ENCODE data around the gene TAF15. TPM values are rescaled to one million over a fixed set of nuclear protein-coding genes. Genes with fewer than 3 reads are reported as not detected.

TAF15 gene
- total and polyA plus RNA-seq, 2 experiments from 2014 or later = 9.2 to 27.5 TPM

GRCh38 chr17:35812456-35812855 is 3.2 kb downstream of the TAF15 start:
- Histone ChIP-seq H4K20me1 (ENCODE audit: insufficient read depth) (0 out of 2 replicates have a peak, but pooled peaks cover 8% of the 10 kb centered on the region), H3K4me3 (no peak overlapping the region), H3K9me3 (ENCODE audit: low read depth) (no peaks in the 10 kb centered on the region), H2AFZ (no peak overlapping the region), H3K4me2 (ENCODE audit: unreplicated experiment) (no peak overlapping the region), H3K4me1 (ENCODE audit: insufficient read depth) (peaks cover 23% of the 10 kb centered on the region), H3K27me3 (replicated peaks; ENCODE audit: insufficient read depth) (no peaks in the 10 kb centered on the region), H3F3A (ENCODE audit: insufficient read depth) (peaks cover 13% of the 10 kb centered on the region), H3K79me2 (ENCODE audit: insufficient read depth) (peaks cover 81% of the 10 kb centered on the region), H3K9me2 (ENCODE audit: insufficient read depth) (no peaks in the 10 kb centered on the region), H3K9ac (no peak overlapping the region), H3K27ac (no peak overlapping the region), H3K36me3 (ENCODE audit: low read depth) (no peaks in the 10 kb centered on the region)
- DNase-seq = no peak
- no peak for TF ChIP-seq EZH2 (IDR thresholded peaks at IDR 0.05; ENCODE audit: insufficient read depth, poor library complexity, severe bottlenecking)
- TF ChIP-seq EZH2phosphoT487 (IDR thresholded peaks at IDR 0.05; ENCODE audit: insufficient read depth, low read depth) = no peak
- WGBS, 2 experiments (ENCODE audit: low coverage in 1 of 2, low lambda C conversion rate in 2 of 2, missing lambda C conversion rate in 2 of 2) = 93 to 100% methylated on average over 5 of the region's 5 CpGs
- in situ Hi-C loops (cut with MboI) = no loop called here

DNA sequence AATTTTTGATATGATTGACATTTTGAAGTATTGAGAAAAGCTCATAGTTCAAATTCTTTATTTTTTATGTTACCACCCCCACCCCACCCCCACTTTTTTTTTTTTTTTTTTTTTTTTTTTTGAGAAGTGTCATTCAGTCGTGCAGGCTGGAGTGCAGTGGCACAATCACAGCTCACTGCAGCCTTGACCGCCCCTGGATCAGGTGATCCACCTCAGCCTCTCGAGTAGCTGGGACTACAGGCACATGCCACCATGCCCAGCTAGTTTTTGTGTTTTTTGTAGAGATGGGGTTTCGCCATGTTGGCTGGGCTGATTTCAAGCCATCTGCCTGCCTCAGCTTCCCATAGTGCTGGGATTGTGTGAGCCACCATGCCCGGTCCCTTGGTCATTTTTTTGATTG is 7.4 kb downstream of the TAF15 start:
- peaks cover 27% of the 10 kb centered on the region for H3K36me3 ChIP-seq (ENCODE audit: low read depth)
- peaks cover 100% of the 10 kb centered on the region for H3K79me2 ChIP-seq (ENCODE audit: insufficient read depth)
- H3K4me1 ChIP-seq (ENCODE audit: insufficient read depth) = no peaks in the 10 kb centered on the region
- no peak overlapping the region for H3K27ac ChIP-seq
- 0 out of 2 replicates have a peak, but pooled peaks cover 4% of the 10 kb centered on the region for H4K20me1 ChIP-seq (ENCODE audit: insufficient read depth)
- no peaks in the 10 kb centered on the region for H3K9me3 ChIP-seq (ENCODE audit: low read depth)
- no peak overlapping the region for H3K9ac ChIP-seq
- no peak for DNase-seq
- no peak overlapping the region for H3K4me3 ChIP-seq
- H3K27me3 ChIP-seq (replicated peaks; ENCODE audit: insufficient read depth) = no peaks in the 10 kb centered on the region
- H3K9me2 ChIP-seq (ENCODE audit: insufficient read depth) = no peaks in the 10 kb centered on the region
- no peak overlapping the region for H2AFZ ChIP-seq
- H3F3A ChIP-seq (ENCODE audit: insufficient read depth) = 0 out of 2 replicates have a peak, but pooled peaks cover 8% of the 10 kb centered on the region
- H3K4me2 ChIP-seq (ENCODE audit: unreplicated experiment) = no peak overlapping the region
- in situ Hi-C loops (cut with MboI) = no loop called here
- TF ChIP-seq EZH2 (IDR thresholded peaks at IDR 0.05; ENCODE audit: insufficient read depth, poor library complexity, severe bottlenecking) = no peak
- TF ChIP-seq EZH2phosphoT487 (IDR thresholded peaks at IDR 0.05; ENCODE audit: insufficient read depth, low read depth) = no peak
- WGBS, 2 experiments (ENCODE audit: low coverage in 1 of 2, low lambda C conversion rate in 2 of 2, missing lambda C conversion rate in 2 of 2) = 91 to 93% methylated on average over 4 to 5 of the region's 5 CpGs

DNA sequence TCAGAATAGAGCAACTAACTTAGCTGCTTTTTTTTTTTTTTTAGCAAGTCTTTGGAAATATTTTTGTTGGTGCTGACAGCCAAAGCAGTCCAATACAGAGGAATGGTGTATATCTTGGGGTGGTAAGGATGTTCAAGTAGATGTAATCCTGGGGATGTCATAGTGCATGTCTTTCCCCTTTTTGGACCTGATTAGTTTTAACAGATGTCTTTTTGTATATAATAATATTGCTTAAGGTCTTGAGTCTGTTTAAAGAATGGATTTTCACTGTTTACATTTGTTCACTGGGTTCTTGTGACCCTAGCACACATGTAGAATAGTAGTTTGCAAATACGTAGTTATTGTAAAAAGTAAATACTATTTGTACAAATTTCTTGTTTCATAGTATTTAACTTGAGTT is 7.9 kb downstream of the TAF15 start:
- Histone ChIP-seq H3K27ac (no peak overlapping the region), H3K9ac (no peak overlapping the region), H3K9me3 (ENCODE audit: low read depth) (no peaks in the 10 kb centered on the region), H4K20me1 (ENCODE audit: insufficient read depth) (0 out of 2 replicates have a peak, but pooled peaks cover 3% of the 10 kb centered on the region), H3K36me3 (ENCODE audit: low read depth) (peaks cover 28% of the 10 kb centered on the region), H2AFZ (no peak overlapping the region), H3K9me2 (ENCODE audit: insufficient read depth) (no peaks in the 10 kb centered on the region), H3K4me3 (no peak overlapping the region), H3K4me1 (ENCODE audit: insufficient read depth) (no peaks in the 10 kb centered on the region), H3F3A (ENCODE audit: insufficient read depth) (0 out of 2 replicates have a peak, but pooled peaks cover 8% of the 10 kb centered on the region), H3K79me2 (ENCODE audit: insufficient read depth) (peaks cover 100% of the 10 kb centered on the region), H3K27me3 (replicated peaks; ENCODE audit: insufficient read depth) (no peaks in the 10 kb centered on the region), H3K4me2 (ENCODE audit: unreplicated experiment) (no peak overlapping the region)
- DNase-seq = no peak
- TF ChIP-seq EZH2phosphoT487 (IDR thresholded peaks at IDR 0.05; ENCODE audit: insufficient read depth, low read depth) (no peak), EZH2 (IDR thresholded peaks at IDR 0.05; ENCODE audit: insufficient read depth, poor library complexity, severe bottlenecking) (no peak)
- WGBS, 2 experiments (ENCODE audit: low coverage in 1 of 2, low lambda C conversion rate in 2 of 2, missing lambda C conversion rate in 2 of 2) = 75 to 84% methylated on average over 1 of the region's 1 CpG
- in situ Hi-C loops (cut with MboI) = no loop called here

- Histone ChIP-seq H3K9me2 (ENCODE audit: insufficient read depth) (no peaks in the 10 kb centered on the region), H3K4me3 (no peak overlapping the region), H3K27ac (no peak overlapping the region), H3F3A (ENCODE audit: insufficient read depth) (peaks cover 14% of the 10 kb centered on the region; the same call in 1 of the 2 replicates), H2AFZ (no peak overlapping the region), H4K20me1 (ENCODE audit: insufficient read depth) (no peaks in the 10 kb centered on the region), H3K9ac (no peak overlapping the region), H3K4me2 (ENCODE audit: unreplicated experiment) (no peak overlapping the region), H3K9me3 (ENCODE audit: low read depth) (no peaks in the 10 kb centered on the region), H3K36me3 (ENCODE audit: low read depth) (peaks cover 47% of the 10 kb centered on the region), H3K79me2 (ENCODE audit: insufficient read depth) (peaks cover 98% of the 10 kb centered on the region), H3K27me3 (replicated peaks; ENCODE audit: insufficient read depth) (no peaks in the 10 kb centered on the region), H3K4me1 (ENCODE audit: insufficient read depth) (no peaks in the 10 kb centered on the region)
- TF ChIP-seq EZH2 (IDR thresholded peaks at IDR 0.05; ENCODE audit: insufficient read depth, poor library complexity, severe bottlenecking) (no peak), EZH2phosphoT487 (IDR thresholded peaks at IDR 0.05; ENCODE audit: insufficient read depth, low read depth) (no peak)
- 53 to 54% methylated on average over 1 of the region's 1 CpG for WGBS, 2 experiments (ENCODE audit: low coverage in 1 of 2, low lambda C conversion rate in 2 of 2, missing lambda C conversion rate in 2 of 2)
- peak; percentile 12 for DNase-seq
- in situ Hi-C loops (cut with MboI) = no loop called here
Measured at GRCh38 chr17:35819455-35819854, 10.2 kb downstream of the TAF15 start.

DNA sequence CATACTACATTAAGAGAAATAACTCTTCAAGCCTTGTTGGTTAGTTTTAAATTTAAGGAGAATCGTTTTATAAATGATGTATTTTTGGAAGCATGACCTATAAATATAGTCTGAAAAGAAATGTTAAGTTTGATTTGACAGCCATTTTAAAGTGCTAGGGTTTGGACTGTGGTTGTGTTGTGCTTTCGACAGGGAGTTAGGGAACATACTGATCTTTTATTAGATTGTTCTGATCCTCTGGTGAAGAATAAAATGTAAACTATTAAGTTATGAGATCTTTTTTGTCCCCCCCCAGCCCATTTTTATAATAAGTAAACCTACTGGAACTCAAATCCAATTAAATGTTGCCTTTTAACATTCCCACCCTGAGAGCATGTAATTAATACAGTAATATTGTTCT is 12.0 kb downstream of the TAF15 start:
- H3K36me3 ChIP-seq (ENCODE audit: low read depth) = peaks cover 63% of the 10 kb centered on the region
- H4K20me1 ChIP-seq (ENCODE audit: insufficient read depth) = no peaks in the 10 kb centered on the region
- H3K79me2 ChIP-seq (ENCODE audit: insufficient read depth) = peaks cover 98% of the 10 kb centered on the region
- no peak overlapping the region for H3K4me2 ChIP-seq (ENCODE audit: unreplicated experiment)
- no peak overlapping the region for H3K9ac ChIP-seq
- no peak for DNase-seq
- H3K27me3 ChIP-seq (replicated peaks; ENCODE audit: insufficient read depth) = no peaks in the 10 kb centered on the region
- H3K4me3 ChIP-seq = no peak overlapping the region
- H3K4me1 ChIP-seq (ENCODE audit: insufficient read depth) = no peaks in the 10 kb centered on the region
- 95 to 97% methylated on average over 2 of the region's 2 CpGs for WGBS, 2 experiments (ENCODE audit: low coverage in 1 of 2, low lambda C conversion rate in 2 of 2, missing lambda C conversion rate in 2 of 2)
- TF ChIP-seq EZH2 (IDR thresholded peaks at IDR 0.05; ENCODE audit: insufficient read depth, poor library complexity, severe bottlenecking) (no peak), EZH2phosphoT487 (IDR thresholded peaks at IDR 0.05; ENCODE audit: insufficient read depth, low read depth) (no peak)
- in situ Hi-C loops (cut with MboI) = no loop called here
- no peaks in the 10 kb centered on the region for H3K9me3 ChIP-seq (ENCODE audit: low read depth)
- H2AFZ ChIP-seq = no peak overlapping the region
- no peaks in the 10 kb centered on the region for H3K9me2 ChIP-seq (ENCODE audit: insufficient read depth)
- H3K27ac ChIP-seq = no peak overlapping the region
- peaks cover 14% of the 10 kb centered on the region; the same call in 1 of the 2 replicates for H3F3A ChIP-seq (ENCODE audit: insufficient read depth)
